SK-N-SH (cell line): Measurements from ENCODE around the gene COL8A1. TPM values are rescaled to one million over a fixed set of nuclear protein-coding genes. Genes with fewer than 3 reads are reported as not detected.

Experiments
- CTCF ChIA-PET: fragments of 300-600, 350-600 bp; formaldehyde crosslinking; extraction: SDS; loops from one replicate; lab custom pipeline; 2021; lab: Yijun Ruan, JAX
- POLR2A ChIA-PET: fragments of 350-600 bp; sonication (Branson Sonifier 250); formaldehyde crosslinking; extraction: SDS; loops from one replicate; lab custom pipeline; 2020; ENCODE audit warnings: antibody characterized with exemption, inconsistent platforms; lab: Yijun Ruan, JAX
- DNase-seq: peaks from one replicate; pipeline ENCODE4 v3.0.0; 2012
- H2AFZ ChIP-seq: fragments of 200-600 bp; sonication (generic); 2 replicates; pipeline ENCODE4 v1.8.1; 2016; ENCODE audit warnings: antibody characterized with exemption, mild to moderate bottlenecking, low read depth
- H3F3A ChIP-seq: fragments of 200-600 bp; sonication (generic); replicated peaks from 2 replicates; pipeline ENCODE3; 2016; ENCODE audit warnings: antibody characterized with exemption, mild to moderate bottlenecking; ENCODE audit not compliant: insufficient read depth
- H3K27ac ChIP-seq, 2 experiments: fragments of 200-500 bp in 1 of 2; fragments of 200-600 bp in 1 of 2; sonication (Bioruptor generic) in 1 of 2; sonication (generic), shearing (Covaris generic) in 1 of 2; 2 replicates each; pipeline versions ENCODE4 v1.5.1 to v1.6.1; 2014 to 2016; ENCODE audit warnings: low read depth in 2 of 2, inconsistent platforms in 1 of 2, low read length in 1 of 2, mild to moderate bottlenecking in 1 of 2, mixed read lengths in 1 of 2
- H3K27me3 ChIP-seq: fragments of 200-600 bp; sonication (generic), shearing (Covaris generic); 2 replicates; pipeline ENCODE4 v1.6.1; 2016; ENCODE audit warnings: mixed run types; ENCODE audit not compliant: insufficient read depth
- H3K36me3 ChIP-seq, 2 experiments: fragments of 200-500 bp in 1 of 2; fragments of 200-600 bp in 1 of 2; sonication (Bioruptor generic) in 1 of 2; sonication (generic) in 1 of 2; replicated peaks in 1 of 2; 2 replicates each; pipeline versions ENCODE3 to v1.5.1; 2014 to 2016; ENCODE audit warnings: low read length in 1 of 2, mild to moderate bottlenecking in 1 of 2; ENCODE audit not compliant: insufficient read depth in 2 of 2, control insufficient read depth in 1 of 2
- H3K4me1 ChIP-seq, 2 experiments: fragments of 200-500 bp in 1 of 2; fragments of 200-600 bp in 1 of 2; sonication (Bioruptor generic) in 1 of 2; sonication (generic), shearing (Covaris generic) in 1 of 2; 2 replicates each; pipeline versions ENCODE4 v1.5.1 to v1.6.1; 2014 to 2016; ENCODE audit warnings: low read depth in 1 of 2, low read length in 1 of 2, mixed run types in 1 of 2; ENCODE audit not compliant: insufficient read depth in 2 of 2, control insufficient read depth in 1 of 2
- H3K4me2 ChIP-seq: fragments of 200-600 bp; sonication (generic), shearing (Covaris generic); 2 replicates; pipeline ENCODE4 v1.6.1; 2017; ENCODE audit warnings: mixed run types
- H3K4me3 ChIP-seq, 2 experiments: fragments of 200-500 bp in 1 of 2; fragments of 200-600 bp in 1 of 2; sonication (Bioruptor generic) in 1 of 2; sonication (generic), shearing (Covaris generic) in 1 of 2; 2 replicates each; pipeline versions ENCODE4 v1.5.1 to v1.8.1; 2014 to 2016; ENCODE audit warnings: low read depth in 2 of 2, inconsistent platforms in 1 of 2, low read length in 1 of 2, mild to moderate bottlenecking in 1 of 2, mixed read lengths in 1 of 2, moderate library complexity in 1 of 2
- H3K79me2 ChIP-seq: fragments of 200-600 bp; sonication (generic); 2 replicates; pipeline ENCODE4 v1.8.1; 2017; ENCODE audit warnings: mild to moderate bottlenecking; ENCODE audit not compliant: insufficient read depth
- H3K9ac ChIP-seq: fragments of 200-600 bp; sonication (generic); 2 replicates; pipeline ENCODE4 v1.6.1; 2017; ENCODE audit warnings: mixed run types
- H3K9me2 ChIP-seq: fragments of 200-600 bp; sonication (generic); 2 replicates; pipeline ENCODE4 v1.6.1; 2017; ENCODE audit warnings: mixed run types
- H3K9me3 ChIP-seq: fragments of 200-600 bp; sonication (generic); 2 replicates; pipeline ENCODE4 v1.6.1; 2017; ENCODE audit warnings: mixed run types, mild to moderate bottlenecking, moderate library complexity
- H4K20me1 ChIP-seq: fragments of 200-600 bp; sonication (generic); 2 replicates; pipeline ENCODE4 v1.6.1; 2017; ENCODE audit warnings: mild to moderate bottlenecking, mixed run types; ENCODE audit not compliant: insufficient read depth
- CTCF ChIP-seq: fragments of 200-600 bp; sonication (generic); IDR thresholded peaks from 2 replicates; pipeline ENCODE4 v1.6.1; 2017; ENCODE audit warnings: antibody characterized with exemption, mild to moderate bottlenecking, moderate library complexity
- ELF1 ChIP-seq: IDR thresholded peaks from 2 replicates; pipeline ENCODE4 v1.4.0; 2012
- EP300 ChIP-seq, 2 experiments: IDR thresholded peaks; 2 replicates each; pipeline versions ENCODE4 v1.4.0 to v1.6.1; 2012; ENCODE audit warnings: borderline replicate concordance in 1 of 2, low read depth in 1 of 2, low read length in 1 of 2
- FOXJ3 ChIP-seq: sonication (generic); formaldehyde crosslinking; IDR thresholded peaks from 2 replicates; pipeline ENCODE4 v1.5.1; 2020; ENCODE audit warnings: mild to moderate bottlenecking, missing genetic modification reagents
- FOXM1 ChIP-seq: IDR thresholded peaks from 2 replicates; pipeline ENCODE4 v1.4.0; 2012; ENCODE audit warnings: low read depth, mild to moderate bottlenecking
- GATA2 ChIP-seq: sonication (generic); formaldehyde crosslinking; IDR thresholded peaks from 2 replicates; pipeline ENCODE4 v1.5.0; 2020; ENCODE audit warnings: mild to moderate bottlenecking, missing genetic modification reagents
- IRF3 ChIP-seq: fragments of 150-350 bp; IDR thresholded peaks from 2 replicates; pipeline ENCODE4 v1.6.1; 2016; ENCODE audit warnings: mild to moderate bottlenecking, low read depth, low read length
- NFIC ChIP-seq: IDR thresholded peaks from 2 replicates; pipeline ENCODE4 v1.4.0; 2012; ENCODE audit warnings: borderline replicate concordance
- PBX3 ChIP-seq: IDR thresholded peaks from 2 replicates; pipeline ENCODE4; 2012
- RCOR1 ChIP-seq: fragments of 150-350 bp; IDR thresholded peaks from 2 replicates; pipeline ENCODE4 v1.6.1; 2017; ENCODE audit warnings: antibody characterized with exemption, low read length
- REST ChIP-seq: IDR thresholded peaks from 2 replicates; pipeline ENCODE4 v1.6.1; 2012; ENCODE audit warnings: mild to moderate bottlenecking, low read depth, low read length, moderate library complexity
- RFX5 ChIP-seq: IDR thresholded peaks from 2 replicates; pipeline ENCODE4 v1.6.1; 2012; ENCODE audit warnings: mild to moderate bottlenecking, improper control_type of control experiment, low read length
- SIN3A ChIP-seq: IDR thresholded peaks from 2 replicates; pipeline ENCODE4 v1.6.1; 2012; ENCODE audit warnings: low read depth, mild to moderate bottlenecking, low read length, moderate library complexity, borderline replicate concordance
- TCF12 ChIP-seq: IDR thresholded peaks from 2 replicates; pipeline ENCODE4 v1.4.0; 2012
- ZBTB33 ChIP-seq: IDR thresholded peaks from 2 replicates; pipeline ENCODE4 v1.4.0; 2012; ENCODE audit warnings: low read depth, borderline replicate concordance
- WGBS: methylation state at CpG from one replicate; pipeline ENCODE4 v1.1.6; 2017; ENCODE audit warnings: low lambda C conversion rate; 5-methylcytosine and 5-hydroxymethylcytosine counted together
- polyA plus RNA-seq, 3 experiments: library from polyadenylated mRNA; depleted of rRNA; stranded (reverse); fragments of >200 nt; gene quantifications; 2 replicates each; pipeline ENCODE4 v1.2.3, GENCODE V29; 2012

COL8A1 gene
- polyA plus RNA-seq, 1 of the 3 experiments (the other 2 are of a cell fraction): 4.0 TPM

- Histone ChIP-seq H3F3A (no peaks in the 10 kb centered on the region), H3K9ac (no peak overlapping the region), H3K9me2 (no peaks in the 10 kb centered on the region), H4K20me1 (no peaks in the 10 kb centered on the region), H3K4me3 (no peak overlapping the region), H3K27me3 (no peaks in the 10 kb centered on the region), H3K4me1 (no peaks in the 10 kb centered on the region), H3K4me2 (no peak overlapping the region), H3K79me2 (no peaks in the 10 kb centered on the region), H3K27ac (no peak overlapping the region), H3K9me3 (no peaks in the 10 kb centered on the region), H2AFZ (no peak overlapping the region), H3K36me3 (no peaks in the 10 kb centered on the region)
- no peak for TF ChIP-seq ELF1
- no peak for TF ChIP-seq IRF3
- TF ChIP-seq RCOR1: no peak
- no peak for TF ChIP-seq GATA2
- TF ChIP-seq REST: no peak
- TF ChIP-seq EP300 (IDR thresholded peaks at IDR 0.05; ENCODE audit: borderline replicate concordance in 1 of 2, low read depth in 1 of 2, low read length in 1 of 2): no peak
- TF ChIP-seq FOXM1: no peak
- TF ChIP-seq PBX3: no peak
- TF ChIP-seq NFIC: no peak
- TF ChIP-seq CTCF: no peak
- no peak for TF ChIP-seq TCF12
- TF ChIP-seq ZBTB33: no peak
- TF ChIP-seq RFX5: no peak
- no peak for TF ChIP-seq SIN3A
- no peak for TF ChIP-seq FOXJ3
- WGBS: 0% methylated on average over 1 of the region's 1 CpG
- CTCF ChIA-PET: interaction anchor here (1.3 to 1.6 kb wide), 2 partner anchors 78 to 146 kb away, joined by 4 to 5 read pairs; no protein-coding TSS in a partner anchor
- POLR2A ChIA-PET: no interaction called here
- no peak for DNase-seq
Measured at GRCh38 chr3:99607151-99607550, 31.2 kb upstream of the COL8A1 start.
